Activated CD4-positive, alpha-beta T cell treated with anti-CD3 and anti-CD28 coated beads, Interleukin-10, Interleukin-2, amounts not matched to agents 100 ng/mL and 50 ng/mL, durations not matched to agents 16 hours and 8 hours (primary cell): ENCODE results near the gene FBXO44.

ENCODE experiments used
- DNase-seq: peaks from one replicate; pipeline ENCODE4 v3.0.0-alpha.2; 2020

Gene FBXO44

DNA sequence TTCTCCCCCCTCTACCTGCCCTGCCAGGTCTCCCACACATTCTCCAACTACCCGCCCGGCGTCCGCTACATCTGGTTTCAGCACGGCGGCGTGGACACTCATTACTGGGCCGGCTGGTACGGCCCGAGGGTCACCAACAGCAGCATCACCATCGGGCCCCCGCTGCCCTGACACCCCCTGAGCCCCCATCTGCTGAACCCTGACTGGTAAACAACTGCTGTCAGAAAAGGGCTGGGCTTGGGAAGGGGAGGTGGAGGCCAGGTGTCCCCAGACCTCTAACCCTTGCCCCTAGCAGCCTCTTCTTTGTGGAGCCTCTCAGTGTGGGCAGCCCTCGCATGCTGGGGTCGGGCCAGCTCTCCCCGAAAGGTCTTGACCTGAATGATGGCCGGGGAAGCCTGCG is 6.4 kb downstream of the FBXO44 start:
- DNase-seq: no peak

DNA sequence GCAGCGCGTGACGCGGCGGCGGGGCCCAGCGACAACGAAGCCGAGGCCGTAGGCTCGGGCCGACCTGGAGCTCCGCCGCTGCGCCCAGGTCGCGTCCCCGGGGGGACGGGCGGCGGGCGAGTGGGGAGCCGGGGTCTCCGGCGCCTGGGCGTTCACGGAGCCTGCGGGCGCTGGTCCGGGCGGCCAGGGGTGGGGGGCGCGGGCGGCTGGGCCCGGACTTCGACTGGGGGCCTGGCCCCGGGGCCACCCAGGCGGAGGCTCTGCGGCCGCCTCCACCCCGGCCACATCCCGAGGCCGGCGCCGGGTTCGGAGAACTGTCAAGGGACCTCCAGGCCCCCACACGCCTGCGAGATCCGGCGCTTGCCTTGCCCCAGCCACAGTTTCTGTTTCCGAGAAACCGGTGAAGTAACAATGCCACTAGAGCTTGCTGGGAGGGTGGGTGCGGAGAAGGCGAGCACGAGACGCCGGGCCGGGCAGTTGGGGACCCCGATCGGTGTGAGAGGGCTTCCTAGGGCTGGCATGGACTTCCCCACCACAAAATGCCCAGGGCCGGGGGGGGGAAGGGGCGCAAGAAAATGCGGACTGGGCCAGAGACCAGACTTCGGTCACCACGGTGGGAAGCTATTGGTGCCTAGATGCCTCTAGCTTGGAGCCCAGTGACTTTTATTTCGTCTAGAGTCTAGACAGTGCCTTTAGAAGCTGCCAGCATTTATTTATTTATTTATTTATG is 9.8 kb downstream of the FBXO44 start:
- peak; percentile 77 for DNase-seq

GRCh38 chr1:11668516-11668915 is 13.8 kb downstream of the FBXO44 start:
- DNase-seq: no peak

GRCh38 chr1:11670747-11671146 is 16.1 kb downstream of the FBXO44 start:
- DNase-seq: no peak

GRCh38 chr1:11671205-11671543 is 16.5 kb downstream of the FBXO44 start:
- no peak for DNase-seq

- no peak for DNase-seq
These were observed 17.0 kb downstream of the FBXO44 start for GRCh38 chr1:11671544-11672286.

DNA sequence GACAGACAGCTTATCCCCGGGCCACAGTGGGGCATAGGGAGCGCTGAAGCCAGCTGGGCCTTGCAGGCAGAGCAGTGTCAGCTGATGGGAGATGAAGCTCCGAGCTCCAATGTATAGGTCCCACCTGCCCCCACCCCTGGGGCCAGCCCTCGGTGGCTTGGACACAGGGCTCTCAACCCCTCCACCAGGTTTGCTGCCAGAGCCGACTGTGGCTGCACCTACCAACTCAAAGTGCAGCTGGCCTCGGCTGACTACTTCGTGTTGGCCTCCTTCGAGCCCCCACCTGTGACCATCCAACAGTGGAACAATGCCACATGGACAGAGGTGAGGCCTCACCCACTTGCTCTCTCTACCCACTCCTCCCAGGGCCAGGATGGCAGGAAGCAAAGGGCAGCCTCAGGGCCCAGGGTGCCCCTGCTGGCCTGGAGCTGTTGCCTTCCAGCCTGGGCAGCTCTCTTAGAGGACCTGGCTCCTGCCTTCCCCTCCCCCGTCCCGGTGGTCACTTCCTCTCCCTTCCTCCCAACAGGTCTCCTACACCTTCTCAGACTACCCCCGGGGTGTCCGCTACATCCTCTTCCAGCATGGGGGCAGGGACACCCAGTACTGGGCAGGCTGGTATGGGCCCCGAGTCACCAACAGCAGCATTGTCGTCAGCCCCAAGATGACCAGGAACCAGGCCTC is 18.6 kb downstream of the FBXO44 start:
- no peak for DNase-seq

- no peak for DNase-seq
These were observed 19.8 kb downstream of the FBXO44 start for GRCh38 chr1:11674488-11674887.

DNA sequence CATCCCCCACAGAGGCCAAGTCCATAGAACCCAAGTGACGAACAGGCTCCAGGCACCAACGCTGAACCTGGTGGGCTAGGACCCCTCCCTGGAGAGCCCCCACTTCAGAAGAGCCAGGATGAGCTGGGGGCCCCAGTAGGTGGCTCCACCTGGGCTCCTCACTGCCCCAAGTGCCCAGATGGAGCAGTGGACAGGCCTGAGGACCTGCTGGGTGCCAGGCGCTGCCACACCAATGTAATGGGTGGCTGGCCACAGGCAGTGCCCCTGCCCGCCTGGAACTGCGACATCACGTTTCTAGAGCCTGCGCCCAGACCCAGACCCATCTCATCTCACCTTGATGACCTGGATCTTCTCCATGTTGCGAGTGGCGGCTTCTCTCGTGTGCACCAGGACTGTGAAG is 20.6 kb downstream of the FBXO44 start:
- DNase-seq: no peak

GRCh38 chr1:11676386-11677103 is 21.9 kb downstream of the FBXO44 start:
- no peak for DNase-seq

GRCh38 chr1:11678442-11678841 is 23.8 kb downstream of the FBXO44 start:
- DNase-seq: no peak

- DNase-seq: no peak
These were observed 25.8 kb downstream of the FBXO44 start for GRCh38 chr1:11680270-11681070.

DNA sequence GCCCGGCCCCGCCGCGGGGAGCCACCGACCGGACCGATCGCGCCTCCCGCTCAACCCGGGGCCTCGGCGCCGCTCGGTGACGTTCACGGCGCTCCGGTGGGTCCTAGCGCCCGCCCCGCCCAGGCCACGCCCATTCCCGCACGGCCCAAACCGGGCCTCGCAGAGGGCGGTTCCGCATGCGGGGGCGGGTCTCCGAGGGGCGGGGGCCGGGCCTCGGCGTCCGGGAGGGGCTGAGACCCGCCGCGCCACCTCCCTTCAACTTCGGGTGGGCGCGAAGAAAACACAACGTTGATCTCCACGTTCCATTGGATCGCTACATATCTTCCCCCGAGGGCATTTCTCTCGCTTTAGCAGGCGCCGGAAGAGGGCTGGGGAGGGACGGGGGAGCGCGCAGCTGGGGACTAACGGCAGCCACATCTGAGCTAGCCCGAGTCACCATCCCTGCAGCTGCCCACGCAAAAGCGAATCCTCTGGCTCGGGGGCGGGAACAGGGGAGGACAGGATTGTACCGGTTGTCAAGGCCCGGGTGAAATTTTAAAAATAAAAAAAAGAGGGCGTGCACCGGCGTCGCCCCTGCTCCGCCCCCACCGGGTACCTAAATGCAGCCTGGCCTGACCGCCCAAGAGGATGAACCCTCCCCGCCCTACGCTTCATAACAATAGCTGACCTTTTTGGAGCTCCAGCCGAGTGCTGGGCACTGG is 26.5 kb downstream of the FBXO44 start, which contains the start of gene MAD2L2:
Gene MAD2L2 (minus strand): TSS at position 78 of the 701 bp plus-strand sequence. CDS start 547 bp downstream, outside the sequence.
- DNase-seq: peak; percentile 92

- no peak for DNase-seq
These were observed 27.7 kb downstream of the FBXO44 start for GRCh38 chr1:11682287-11682771.

- no peak for DNase-seq
These were observed 28.1 kb downstream of the FBXO44 start for GRCh38 chr1:11682799-11683198.

GRCh38 chr1:11684070-11684469 is 29.4 kb downstream of the FBXO44 start:
- no peak for DNase-seq

DNA sequence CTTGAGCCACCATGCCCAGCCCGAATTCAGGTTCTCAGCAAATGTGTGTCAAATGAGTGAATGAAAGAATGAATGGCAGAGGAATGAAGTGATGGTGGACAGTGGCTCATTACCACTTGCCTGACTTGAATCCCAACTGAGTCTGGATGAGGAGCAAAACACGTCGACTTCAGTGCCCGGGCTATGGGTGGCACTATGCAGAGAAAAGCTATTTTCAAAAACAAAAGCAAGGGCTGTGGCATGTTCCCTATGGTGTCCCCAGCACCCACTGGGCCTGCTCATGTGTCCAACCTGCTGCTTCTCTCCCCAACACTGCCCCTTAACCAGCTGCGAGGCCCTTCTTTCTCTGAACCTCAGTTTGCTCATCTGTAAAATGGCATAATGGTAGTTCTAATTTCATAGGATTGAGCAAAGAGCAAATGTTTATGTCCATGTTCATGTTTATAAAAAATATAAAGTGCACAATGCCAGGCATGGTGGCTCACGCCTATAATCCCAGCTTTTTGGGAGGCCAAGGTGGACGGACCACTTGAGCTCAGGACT is 30.6 kb downstream of the FBXO44 start:
- no peak for DNase-seq

DNA sequence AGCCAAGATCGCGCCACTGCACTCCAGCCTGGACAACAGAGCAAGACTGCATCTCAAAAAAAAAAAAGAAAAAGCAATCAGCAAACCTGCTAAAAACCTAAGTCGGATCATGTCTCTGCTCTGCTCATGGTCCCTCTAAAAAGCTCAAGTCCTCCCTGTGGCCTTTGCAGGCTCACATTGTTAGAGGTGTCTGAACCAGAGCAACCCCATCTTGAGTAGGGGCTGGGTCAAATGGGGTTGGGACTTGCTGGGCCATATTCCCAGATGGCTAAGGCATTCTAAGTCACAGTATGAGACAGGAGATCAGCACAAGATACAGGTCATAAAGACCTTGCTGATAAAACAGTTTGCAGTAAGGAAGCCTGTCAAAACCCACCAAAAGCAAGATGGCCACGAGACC is 33.8 kb downstream of the FBXO44 start:
- DNase-seq: no peak

GRCh38 chr1:11690397-11691301 is 36.0 kb downstream of the FBXO44 start:
- DNase-seq: no peak

DNA sequence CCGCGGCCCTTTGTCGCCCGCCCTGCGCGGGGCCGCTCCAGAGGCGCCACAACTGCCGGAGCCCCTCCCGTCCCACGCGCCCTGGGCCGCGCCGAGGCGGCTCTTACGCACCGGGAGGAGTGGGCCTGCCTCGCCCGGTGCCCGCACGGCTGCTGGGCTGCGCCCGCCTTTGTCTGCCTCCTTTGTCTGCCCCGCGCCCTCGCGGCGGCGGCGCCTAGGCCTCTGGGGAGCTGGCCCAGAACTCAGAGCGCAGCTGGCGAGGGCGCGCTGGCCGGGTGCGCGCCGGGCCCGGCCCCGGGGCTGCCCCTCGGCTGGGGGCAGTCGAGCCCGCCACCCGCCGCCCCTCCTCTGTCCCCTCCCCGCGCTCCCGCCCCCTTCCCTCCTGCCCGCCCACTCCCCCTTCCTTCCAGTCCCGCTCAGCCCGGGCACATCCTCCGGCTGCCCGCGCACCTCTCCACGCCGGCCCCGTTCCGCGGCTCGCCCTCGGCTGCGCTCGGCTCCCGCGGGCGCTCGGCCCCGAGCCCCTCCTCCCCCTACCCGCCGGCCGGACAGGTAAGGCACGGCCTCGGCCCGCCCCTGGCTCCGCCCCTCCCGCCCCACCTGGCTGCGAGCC is 36.7 kb downstream of the FBXO44 start, which contains the start of gene DRAXIN:
Gene DRAXIN (plus strand): TSS at position 409 of the 613 bp plus-strand sequence. CDS start 14,549 bp downstream, outside the sequence.
- DNase-seq: no peak
